ENCODE data around the gene NPAS3. TPM values are rescaled to one million over a fixed set of nuclear protein-coding genes. Genes with fewer than 3 reads are reported as not detected.

NPAS3 gene
- total RNA-seq, 3 donors from 2014 or later = 0.96 to 4.0 (median 2.0) TPM

- Histone ChIP-seq H3K4me3 (no peak overlapping the region), H3K36me3 (no peaks in the 10 kb centered on the region), H3K27me3 (no peaks in the 10 kb centered on the region), H3K9me3 (no peaks in the 10 kb centered on the region), H3K4me1 (no peaks in the 10 kb centered on the region), H3K27ac (no peak overlapping the region)
- no peak for DNase-seq (ENCODE audit: low spot score in 2 of 2)
- TF ChIP-seq POLR2A (IDR thresholded peaks at IDR 0.05) (no peak), POLR2AphosphoS5 (IDR thresholded peaks at IDR 0.05) (no peak), CTCF (IDR thresholded peaks at IDR 0.05) (no peak)
- intact Hi-C loops (cut with DNase I; ENCODE audit: low total_unique reads) = no loop called here
These were observed 549.9 kb downstream of the NPAS3 start for GRCh38 chr14:33488582-33488981.

- Histone ChIP-seq H3K4me3 (no peak overlapping the region), H3K27me3 (no peaks in the 10 kb centered on the region), H3K4me1 (no peaks in the 10 kb centered on the region), H3K9me3 (no peaks in the 10 kb centered on the region), H3K36me3 (no peaks in the 10 kb centered on the region), H3K27ac (no peak overlapping the region)
- intact Hi-C loops (cut with DNase I; ENCODE audit: low total_unique reads) = no loop called here
- DNase-seq (ENCODE audit: low spot score in 2 of 2) = no peak
- no peak for TF ChIP-seq POLR2A (IDR thresholded peaks at IDR 0.05)
- TF ChIP-seq CTCF (IDR thresholded peaks at IDR 0.05) = no peak
- TF ChIP-seq POLR2AphosphoS5 (IDR thresholded peaks at IDR 0.05) = no peak
These were observed 551.9 kb downstream of the NPAS3 start for GRCh38 chr14:33490555-33490954.

- H3K9me3 ChIP-seq = no peaks in the 10 kb centered on the region
- intact Hi-C loops (cut with DNase I; ENCODE audit: low total_unique reads) = no loop called here
- TF ChIP-seq POLR2A (IDR thresholded peaks at IDR 0.05) = no peak
- TF ChIP-seq CTCF (IDR thresholded peaks at IDR 0.05) = no peak
- TF ChIP-seq POLR2AphosphoS5 (IDR thresholded peaks at IDR 0.05) = no peak
- H3K4me3 ChIP-seq = no peak overlapping the region
- no peaks in the 10 kb centered on the region for H3K36me3 ChIP-seq
- H3K27ac ChIP-seq = no peak overlapping the region
- H3K4me1 ChIP-seq = no peaks in the 10 kb centered on the region
- no peak for DNase-seq (ENCODE audit: low spot score in 2 of 2)
- no peaks in the 10 kb centered on the region for H3K27me3 ChIP-seq
These were observed 552.4 kb downstream of the NPAS3 start for GRCh38 chr14:33491112-33491511.

- no peak for TF ChIP-seq POLR2AphosphoS5 (IDR thresholded peaks at IDR 0.05)
- TF ChIP-seq POLR2A (IDR thresholded peaks at IDR 0.05) = no peak
- no peak for TF ChIP-seq CTCF (IDR thresholded peaks at IDR 0.05)
- no peak overlapping the region for H3K27ac ChIP-seq
- H3K27me3 ChIP-seq = no peaks in the 10 kb centered on the region
- H3K4me1 ChIP-seq = no peaks in the 10 kb centered on the region
- H3K4me3 ChIP-seq = no peak overlapping the region
- H3K36me3 ChIP-seq = no peaks in the 10 kb centered on the region
- no peak for DNase-seq (ENCODE audit: low spot score in 2 of 2)
- intact Hi-C loops (cut with DNase I; ENCODE audit: low total_unique reads) = no loop called here
- H3K9me3 ChIP-seq = no peaks in the 10 kb centered on the region
These were observed 553.8 kb downstream of the NPAS3 start for GRCh38 chr14:33492491-33492890.

GRCh38 chr14:33493266-33493665, 554.6 kb downstream of the NPAS3 start:
- Histone ChIP-seq H3K4me3 (no peak overlapping the region), H3K4me1 (no peaks in the 10 kb centered on the region), H3K27ac (no peak overlapping the region), H3K27me3 (no peaks in the 10 kb centered on the region), H3K36me3 (no peaks in the 10 kb centered on the region), H3K9me3 (no peaks in the 10 kb centered on the region)
- intact Hi-C loops (cut with DNase I; ENCODE audit: low total_unique reads) = no loop called here
- TF ChIP-seq POLR2A (IDR thresholded peaks at IDR 0.05) (no peak), POLR2AphosphoS5 (IDR thresholded peaks at IDR 0.05) (no peak), CTCF (IDR thresholded peaks at IDR 0.05) (no peak)
- DNase-seq (ENCODE audit: low spot score in 2 of 2) = no peak

Measured in breast epithelium (tissue), 4 donors.